K562 (cell line): ENCODE measurements around the gene TFAP2D. TPM values are rescaled to one million over a fixed set of nuclear protein-coding genes. Genes with fewer than 3 reads are reported as not detected.

Experiments used
- ATAC-seq: fragments of 200-7000 bp; cut with Tn5 transposase; 3 replicates; pipeline ENCODE4 v1.9.1; 2020; ENCODE audit warnings: moderate library complexity
- BruUV-seq: library from RNA; stranded (reverse); fragments of 400-500 nt; replicated peaks from 2 replicates; lab custom pipeline; 2021; lab: Mats Ljungman, UMichigan
- CTCF ChIA-PET: fragments of 300-600 bp; formaldehyde crosslinking; extraction: SDS; loops from one replicate; lab custom pipeline; 2021; ENCODE audit warnings: low intra/inter-chr PET ratio; lab: Yijun Ruan, JAX
- POLR2A ChIA-PET: fragments of 300-600, 350-650 bp; sonication (Branson Sonifier 250); formaldehyde crosslinking; extraction: SDS; loops from one replicate; lab custom pipeline; 2021; ENCODE audit warnings: antibody characterized with exemption, inconsistent platforms; lab: Yijun Ruan, JAX
- DNase-seq, 4 experiments: peaks; one replicate each; pipeline versions ENCODE4 v3.0.0 to v3.0.0-alpha.2; 2011 to 2018; ENCODE audit warnings: low spot score in 3 of 4, mixed read lengths in 3 of 4; ENCODE audit errors: extremely low read depth in 1 of 4
- FAIRE-seq: peaks from 2 replicates; lab custom pipeline; 2011; peaks lifted over from hg19 to GRCh38; lab: Jason Lieb, UNC
- H2AFZ ChIP-seq: 2 replicates; pipeline ENCODE4 v1.6.0; 2011; ENCODE audit warnings: low read depth, low read length, control low read depth, inconsistent platforms
- H3K27ac ChIP-seq: fragments of 200-600 bp; 3 replicates; pipeline ENCODE4 v1.8.0; 2011; ENCODE audit warnings: low read depth, mild to moderate bottlenecking, control low read depth, inconsistent platforms, low read length, moderate library complexity, mixed read lengths; ENCODE audit errors: extremely low read depth
- H3K27me3 ChIP-seq, 2 experiments: fragments of 300-600 bp in 1 of 2; 2 replicates in 1 of 2; 3 replicates in 1 of 2; pipeline versions ENCODE4 v1.6.0 to v1.8.0; 2011; ENCODE audit warnings: inconsistent platforms in 2 of 2, low read length in 2 of 2, mild to moderate bottlenecking in 1 of 2, mixed read lengths in 1 of 2, moderate library complexity in 1 of 2; ENCODE audit not compliant: control insufficient read depth in 2 of 2, insufficient read depth in 2 of 2
- H3K36me3 ChIP-seq: fragments of 300-600 bp; 3 replicates; pipeline ENCODE4 v1.8.0; 2011; ENCODE audit warnings: mild to moderate bottlenecking, low read length, inconsistent platforms; ENCODE audit not compliant: control insufficient read depth, insufficient read depth
- H3K4me1 ChIP-seq, 2 experiments: fragments of 200-600 bp in 1 of 2; replicated peaks in 1 of 2; 2 replicates in 1 of 2; 3 replicates in 1 of 2; pipeline versions ENCODE4 v1.5.1 to v1.8.0; 2011; ENCODE audit warnings: inconsistent platforms in 2 of 2, low read length in 2 of 2, mild to moderate bottlenecking in 1 of 2, mixed read lengths in 1 of 2, moderate library complexity in 1 of 2; ENCODE audit not compliant: control insufficient read depth in 2 of 2, insufficient read depth in 2 of 2
- H3K4me2 ChIP-seq: 2 replicates; pipeline ENCODE4 v1.6.1; 2011; ENCODE audit warnings: low read length, control low read depth, inconsistent platforms, mixed read lengths; ENCODE audit not compliant: insufficient read depth
- H3K4me3 ChIP-seq: fragments of 200-600 bp; sonication (generic), shearing (Covaris generic); 2 replicates; pipeline ENCODE4 v1.5.1; 2016; ENCODE audit warnings: control low read depth, inconsistent platforms
- H3K79me2 ChIP-seq: fragments of 200-600 bp; 3 replicates; pipeline ENCODE4 v1.8.0; 2011; ENCODE audit warnings: low read length, inconsistent platforms; ENCODE audit not compliant: control insufficient read depth, insufficient read depth
- H3K9ac ChIP-seq, 2 experiments: 2 replicates each; pipeline versions ENCODE4 v1.6.0 to v1.6.1; 2011; ENCODE audit warnings: low read depth in 2 of 2, low read length in 2 of 2, control low read depth in 1 of 2, inconsistent platforms in 1 of 2, mild to moderate bottlenecking in 1 of 2, mixed read lengths in 1 of 2; ENCODE audit not compliant: insufficient read depth in 1 of 2
- H3K9me1 ChIP-seq: one replicate; pipeline ENCODE4 v1.6.0; 2011; ENCODE audit warnings: inconsistent platforms, mild to moderate bottlenecking, low read length, moderate library complexity; ENCODE audit not compliant: control insufficient read depth, insufficient read depth
- H3K9me3 ChIP-seq: replicated peaks from 2 replicates; pipeline ENCODE4 v1.5.1; 2011; ENCODE audit warnings: low read depth, low read length, inconsistent platforms; ENCODE audit not compliant: control insufficient read depth, insufficient read depth
- H4K20me1 ChIP-seq: replicated peaks from 2 replicates; pipeline ENCODE4 v1.6.1; 2011; ENCODE audit warnings: low read length, inconsistent platforms, mixed read lengths; ENCODE audit not compliant: control insufficient read depth, insufficient read depth
- CTBP1 ChIP-seq: fragments of 450-650 bp; IDR thresholded peaks from 2 replicates; pipeline ENCODE4 v1.6.1; 2016; ENCODE audit warnings: borderline replicate concordance
- EHMT2 ChIP-seq: fragments of 450-650 bp; IDR thresholded peaks from 2 replicates; pipeline ENCODE4 v1.6.1; 2018; ENCODE audit warnings: antibody characterized with exemption
- MED1 ChIP-seq: sonication (generic); formaldehyde crosslinking; IDR thresholded peaks from 2 replicates; pipeline ENCODE4 v1.8.1; 2023; ENCODE audit warnings: missing genetic modification reagents, borderline replicate concordance
- RBM39 ChIP-seq: fragments of 200-400 bp; formaldehyde crosslinking; optimal IDR thresholded peaks from 2 replicates; pipeline ENCODE3; 2018; ENCODE audit warnings: low read depth, low read length
- WGBS: fragments of 100-300 bp; shearing (Covaris generic); methylation state at CpG from one replicate; pipeline ENCODE4 v1.1.6; 2016; ENCODE audit warnings: low coverage, mixed read lengths; ENCODE audit not compliant: insufficient coverage; ENCODE audit errors: missing lambda C conversion rate; 5-methylcytosine and 5-hydroxymethylcytosine counted together
- in situ Hi-C: fragments of 300-500 bp; cut with MboI; formaldehyde crosslinking; loops from 4 replicates; pipeline ENCODE4 v1.15.0; 2018; ENCODE audit warnings: inconsistent platforms, mixed read lengths
- intact Hi-C: fragments of 100-400 bp; cut with micrococcal nuclease; formaldehyde crosslinking; loops from 2 replicates; pipeline ENCODE4 v1.14.2; 2022
- polyA plus RNA-seq, 8 experiments: library from polyadenylated mRNA; depleted of rRNA in 4 of 8; stranded (reverse) in 5 of 8; unstranded in 3 of 8; fragments of >200 nt; fragmentation: Nextera tagmentation in 2 of 8; fragmentation: Illumina TruSeq in 1 of 8; extraction: Ambion mirVana in 2 of 8; extraction: Trizol in 1 of 8; gene quantifications; 2 replicates each; pipeline versions ENCODE4 v1.2.1 to v1.2.3, GENCODE V29; 2011 to 2014; ENCODE audit warnings: inconsistent platforms in 1 of 8, missing spikeins in 1 of 8
- total RNA-seq, 7 experiments: library from RNA; depleted of rRNA in 6 of 7; stranded (reverse); fragments of >200 nt in 6 of 7; fragmentation: Illumina TruSeq in 2 of 7; extraction: Trizol in 2 of 7; gene quantifications; 2 replicates each; pipeline versions ENCODE4 v1.2.1 to v1.2.3, GENCODE V29; 2011 to 2021; ENCODE audit warnings: low replicate concordance in 1 of 7
- TF ChIP-seq, protein P1 (sequence below): IDR thresholded peaks from 2 replicates; pipeline ENCODE4 v1.6.1; 2011; ENCODE audit not compliant: insufficient read length; ENCODE audit errors: extremely low read depth
- TF ChIP-seq, protein P2 (sequence below), 2 experiments: fragments of 450-650 bp in 1 of 2; sonication (generic) in 1 of 2; formaldehyde crosslinking in 1 of 2; IDR thresholded peaks in 1 of 2; conservative IDR thresholded peaks in 1 of 2; 2 replicates each; pipeline versions ENCODE4 v1.6.1 to v1.8.1; 2016 to 2023; ENCODE audit warnings: mild to moderate bottlenecking in 2 of 2, moderate library complexity in 2 of 2, inconsistent platforms in 1 of 2, missing genetic modification reagents in 1 of 2

The TFAP2D gene
- total and polyA plus RNA-seq, 9 of the 15 experiments (the other 6 are each of a cell fraction or from before 2014, with no cell fraction given), result not detected

DNA sequence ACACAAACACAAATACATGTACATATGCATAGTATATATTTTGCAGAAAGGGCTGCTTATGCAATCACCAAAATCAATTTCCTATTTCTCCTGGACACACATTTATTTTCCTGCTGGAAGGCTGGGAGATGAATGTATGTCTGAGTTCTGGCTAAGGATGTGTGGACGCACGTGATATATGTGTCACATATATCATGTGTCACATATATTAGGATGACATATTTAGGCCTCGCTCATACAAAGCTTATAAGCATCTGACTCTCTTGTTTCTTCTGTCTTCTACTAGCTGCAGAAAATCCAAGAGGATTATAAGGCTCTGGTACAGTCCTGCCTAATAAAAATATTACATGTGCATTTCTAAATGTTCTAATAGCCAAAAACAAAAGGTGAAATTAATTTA is 47.2 kb upstream of the TFAP2D start:
- DNase-seq (no peak), ATAC-seq (no peak), FAIRE-seq (no peak)
- Histone ChIP-seq H3K9ac (no peak overlapping the region), H2AFZ (no peak overlapping the region), H3K4me3 (no peak overlapping the region), H3K4me1 (no peaks in the 10 kb centered on the region), H3K4me2 (no peak overlapping the region), H3K9me3 (no peaks in the 10 kb centered on the region), H3K27ac (no peak overlapping the region), H3K36me3 (no peaks in the 10 kb centered on the region), H3K79me2 (no peaks in the 10 kb centered on the region), H4K20me1 (no peaks in the 10 kb centered on the region), H3K9me1 (no peaks in the 10 kb centered on the region), H3K27me3 (no peaks in the 10 kb centered on the region)
- intact Hi-C loops (no loop called here), in situ Hi-C loops (no loop called here)
- ChIA-PET CTCF (no interaction called here), POLR2A (no interaction called here)
- TF ChIP-seq, protein P1, sequence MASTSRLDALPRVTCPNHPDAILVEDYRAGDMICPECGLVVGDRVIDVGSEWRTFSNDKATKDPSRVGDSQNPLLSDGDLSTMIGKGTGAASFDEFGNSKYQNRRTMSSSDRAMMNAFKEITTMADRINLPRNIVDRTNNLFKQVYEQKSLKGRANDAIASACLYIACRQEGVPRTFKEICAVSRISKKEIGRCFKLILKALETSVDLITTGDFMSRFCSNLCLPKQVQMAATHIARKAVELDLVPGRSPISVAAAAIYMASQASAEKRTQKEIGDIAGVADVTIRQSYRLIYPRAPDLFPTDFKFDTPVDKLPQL, result no peak
- TF ChIP-seq CTBP1, result no peak
- no TSS peak for BruUV-seq
- 0% methylated on average over 3 of the region's 3 CpGs for WGBS

DNA sequence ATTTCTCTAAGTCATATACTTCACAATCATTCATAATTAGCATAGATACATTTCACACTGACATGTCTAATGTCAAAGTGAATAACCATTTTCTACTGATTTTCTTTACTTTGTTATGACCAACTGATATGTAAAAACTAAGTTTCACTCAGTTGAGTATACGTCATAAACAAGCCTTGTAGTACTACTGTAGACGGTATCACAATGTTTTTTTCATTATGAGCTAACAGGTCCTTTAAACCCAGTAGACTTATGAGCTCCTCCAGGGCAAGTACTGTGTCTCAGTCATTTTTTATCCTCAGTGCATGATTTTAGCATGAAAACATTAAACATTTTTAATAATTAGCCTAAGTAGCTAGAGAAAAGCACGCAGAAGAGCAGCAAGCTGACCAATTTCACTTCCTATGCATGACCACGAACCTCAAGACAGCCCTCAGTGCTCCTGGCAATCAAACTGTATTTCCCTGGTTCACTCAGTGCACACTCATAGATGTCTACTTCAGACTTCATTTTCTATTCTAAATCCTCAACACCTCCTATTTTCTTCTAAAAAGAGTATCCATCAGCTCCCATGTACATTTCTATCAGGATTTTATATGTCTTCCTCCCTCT is 32.0 kb upstream of the TFAP2D start:
- no peak overlapping the region for H3K4me3 ChIP-seq
- H2AFZ ChIP-seq, result no peak overlapping the region
- intact Hi-C loops (no loop called here), in situ Hi-C loops (no loop called here)
- BruUV-seq, result no TSS peak
- POLR2A ChIA-PET, result no interaction called here
- WGBS, result 1% methylated on average over 4 of the region's 4 CpGs
- no peaks in the 10 kb centered on the region for H3K4me1 ChIP-seq
- FAIRE-seq, result no peak
- H4K20me1 ChIP-seq, result no peaks in the 10 kb centered on the region
- no peak overlapping the region for H3K4me2 ChIP-seq
- no peak for DNase-seq
- no peaks in the 10 kb centered on the region for H3K79me2 ChIP-seq
- no peak for ATAC-seq
- H3K36me3 ChIP-seq, result no peaks in the 10 kb centered on the region
- H3K27me3 ChIP-seq, result no peaks in the 10 kb centered on the region
- no peaks in the 10 kb centered on the region for H3K9me1 ChIP-seq
- TF ChIP-seq MED1 (CRISPR knock-in tag) (no peak), EHMT2 (no peak), RBM39 (no peak)
- TF ChIP-seq, protein P2, sequence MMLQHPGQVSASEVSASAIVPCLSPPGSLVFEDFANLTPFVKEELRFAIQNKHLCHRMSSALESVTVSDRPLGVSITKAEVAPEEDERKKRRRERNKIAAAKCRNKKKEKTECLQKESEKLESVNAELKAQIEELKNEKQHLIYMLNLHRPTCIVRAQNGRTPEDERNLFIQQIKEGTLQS (IDR thresholded peaks at IDR 0.05), result no peak
- TF ChIP-seq, protein P2 (CRISPR knock-in tag; conservative IDR thresholded peaks at IDR 0.05), result no peak
- no peak overlapping the region for H3K27ac ChIP-seq
- H3K9ac ChIP-seq, result no peak overlapping the region
- no peaks in the 10 kb centered on the region; the same call in 1 of the 2 replicates for H3K9me3 ChIP-seq
- CTCF ChIA-PET, result no interaction called here
